ENCODE data around the gene MRM1.

DNA sequence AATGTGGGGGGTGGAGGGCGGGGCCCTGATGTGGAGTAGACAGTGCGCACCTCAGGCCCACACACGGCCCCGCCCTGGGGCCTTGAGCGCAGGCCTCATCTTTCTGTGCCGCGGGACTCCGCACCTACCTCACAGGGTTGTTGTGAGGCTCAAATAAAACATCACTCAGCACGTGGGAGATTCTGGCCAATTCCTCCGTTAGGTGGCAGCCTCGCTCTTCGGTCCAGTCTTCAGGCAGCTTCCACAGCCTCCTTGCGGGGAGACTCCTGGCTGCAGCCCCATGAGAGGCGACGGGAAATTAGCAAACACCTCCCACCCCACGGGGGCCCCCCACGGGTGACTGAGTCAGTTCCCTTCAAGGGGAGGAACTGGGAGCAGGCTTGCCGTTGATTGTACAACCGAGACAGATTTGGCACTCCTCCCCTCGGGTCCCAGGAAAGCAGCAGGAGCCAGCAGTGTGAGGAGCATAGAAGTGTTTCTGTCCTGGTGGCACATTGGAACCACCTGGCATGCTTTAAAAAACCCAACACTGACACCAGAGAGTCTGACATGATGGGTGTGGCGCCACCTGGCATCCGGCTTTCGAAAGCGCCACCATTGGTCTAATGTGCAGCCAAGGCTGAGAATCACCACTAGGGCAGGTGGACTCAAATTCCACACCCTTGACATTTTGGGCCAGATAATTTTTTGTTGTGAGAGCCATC, 7.6 kb downstream of the MRM1 start:
- TF ChIP-seq, protein P1, sequence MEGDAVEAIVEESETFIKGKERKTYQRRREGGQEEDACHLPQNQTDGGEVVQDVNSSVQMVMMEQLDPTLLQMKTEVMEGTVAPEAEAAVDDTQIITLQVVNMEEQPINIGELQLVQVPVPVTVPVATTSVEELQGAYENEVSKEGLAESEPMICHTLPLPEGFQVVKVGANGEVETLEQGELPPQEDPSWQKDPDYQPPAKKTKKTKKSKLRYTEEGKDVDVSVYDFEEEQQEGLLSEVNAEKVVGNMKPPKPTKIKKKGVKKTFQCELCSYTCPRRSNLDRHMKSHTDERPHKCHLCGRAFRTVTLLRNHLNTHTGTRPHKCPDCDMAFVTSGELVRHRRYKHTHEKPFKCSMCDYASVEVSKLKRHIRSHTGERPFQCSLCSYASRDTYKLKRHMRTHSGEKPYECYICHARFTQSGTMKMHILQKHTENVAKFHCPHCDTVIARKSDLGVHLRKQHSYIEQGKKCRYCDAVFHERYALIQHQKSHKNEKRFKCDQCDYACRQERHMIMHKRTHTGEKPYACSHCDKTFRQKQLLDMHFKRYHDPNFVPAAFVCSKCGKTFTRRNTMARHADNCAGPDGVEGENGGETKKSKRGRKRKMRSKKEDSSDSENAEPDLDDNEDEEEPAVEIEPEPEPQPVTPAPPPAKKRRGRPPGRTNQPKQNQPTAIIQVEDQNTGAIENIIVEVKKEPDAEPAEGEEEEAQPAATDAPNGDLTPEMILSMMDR (conservative IDR thresholded peaks at IDR 0.05): no peak; the same call in 1 of the 2 replicates
- no peak for TF ChIP-seq ZFX (IDR thresholded peaks at IDR 0.05)
